Stimulated activated CD8-positive, alpha-beta memory T cell treated with anti-CD3 and anti-CD28 coated beads, Interleukin-4, amount 100 ng/mL, for 4 hours (primary cell): ENCODE measurements around the gene PRKCB.
"Not testable (repeated sequence)": the region's sequence is repeated elsewhere in the genome, so short reads cannot be mapped to it uniquely, and the experiment has no call there.

ENCODE experiments used
- DNase-seq, 2 donors: peaks; one replicate each; pipeline ENCODE4 v3.0.0-alpha.2; 2020; ENCODE audit warnings: low read depth in 2 of 2, low spot score in 1 of 2

PRKCB gene

DNA sequence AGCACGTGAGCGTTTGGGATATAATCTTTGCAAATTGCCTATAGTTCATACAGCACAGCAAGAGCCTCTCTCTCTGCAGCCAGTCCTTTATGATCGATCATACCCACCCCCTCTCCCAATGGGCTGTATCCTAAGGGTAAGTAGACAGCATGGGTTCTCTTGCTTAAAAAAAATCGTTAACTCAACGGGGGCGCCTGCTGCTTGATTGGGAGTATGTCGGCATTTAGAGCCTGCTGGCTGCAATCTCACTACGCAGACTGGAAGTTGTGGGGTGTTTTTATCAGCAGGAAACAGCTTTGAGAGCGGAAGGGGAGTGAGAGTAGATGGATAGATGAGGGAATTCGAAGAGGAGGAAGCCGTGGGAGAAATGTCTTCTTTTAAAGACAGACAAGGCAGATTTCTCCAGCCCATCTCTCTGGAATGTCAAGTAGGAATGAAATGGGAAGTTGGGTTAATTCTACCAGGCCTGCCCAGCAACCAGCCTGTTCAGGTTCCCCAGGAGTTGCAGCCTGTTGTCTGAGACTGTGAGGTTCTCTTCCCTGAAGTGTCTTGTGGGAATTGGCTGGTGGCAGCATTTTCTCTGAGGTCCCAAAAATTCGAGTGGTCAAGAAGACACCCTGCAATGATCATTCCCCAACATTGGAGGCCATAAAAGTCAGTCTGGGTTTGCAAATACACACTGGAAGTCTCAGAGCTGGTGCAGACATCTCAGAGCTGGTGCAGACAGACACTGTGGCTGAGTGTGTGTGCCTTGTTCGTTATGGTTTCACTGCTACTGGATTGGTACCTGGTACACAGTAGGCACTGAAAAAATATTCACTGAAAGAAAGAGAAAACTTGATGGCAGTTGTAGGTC lies 65.6 kb downstream of the PRKCB start:
- DNase-seq = no peak

DNA sequence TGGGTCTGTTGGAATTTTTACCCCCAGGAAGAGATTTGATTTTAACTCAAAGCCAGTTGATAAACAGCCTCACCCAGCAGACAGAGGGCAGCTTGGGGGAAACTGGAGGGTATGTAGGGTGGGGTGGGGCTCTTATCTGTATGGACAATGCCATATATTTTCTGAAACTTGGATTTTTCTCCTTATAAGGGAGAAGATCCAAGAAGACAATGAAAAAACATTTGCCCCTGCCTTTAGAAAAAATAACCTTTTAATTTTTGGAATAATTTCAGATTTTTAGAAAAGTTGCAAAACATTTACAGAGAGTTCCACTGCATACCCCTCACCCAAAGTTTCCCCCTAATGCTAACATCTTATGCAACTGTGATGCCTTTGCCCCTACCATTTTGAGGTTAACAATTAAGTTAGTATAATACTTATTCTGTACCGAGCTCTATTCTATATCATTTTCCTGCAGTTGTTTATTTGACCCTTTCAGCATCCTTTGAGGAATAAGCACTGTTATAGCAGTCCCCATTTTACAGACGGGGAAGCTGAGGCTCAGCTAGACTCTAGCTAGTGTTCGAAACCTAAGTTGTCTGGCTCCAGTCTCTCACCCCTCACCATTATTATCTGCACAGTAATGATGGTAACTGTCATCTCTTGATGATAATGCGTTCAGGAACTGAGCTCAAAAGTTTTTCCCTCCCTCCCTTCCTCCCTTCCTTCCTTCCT lies 66.4 kb downstream of the PRKCB start:
- DNase-seq = no peak

DNA sequence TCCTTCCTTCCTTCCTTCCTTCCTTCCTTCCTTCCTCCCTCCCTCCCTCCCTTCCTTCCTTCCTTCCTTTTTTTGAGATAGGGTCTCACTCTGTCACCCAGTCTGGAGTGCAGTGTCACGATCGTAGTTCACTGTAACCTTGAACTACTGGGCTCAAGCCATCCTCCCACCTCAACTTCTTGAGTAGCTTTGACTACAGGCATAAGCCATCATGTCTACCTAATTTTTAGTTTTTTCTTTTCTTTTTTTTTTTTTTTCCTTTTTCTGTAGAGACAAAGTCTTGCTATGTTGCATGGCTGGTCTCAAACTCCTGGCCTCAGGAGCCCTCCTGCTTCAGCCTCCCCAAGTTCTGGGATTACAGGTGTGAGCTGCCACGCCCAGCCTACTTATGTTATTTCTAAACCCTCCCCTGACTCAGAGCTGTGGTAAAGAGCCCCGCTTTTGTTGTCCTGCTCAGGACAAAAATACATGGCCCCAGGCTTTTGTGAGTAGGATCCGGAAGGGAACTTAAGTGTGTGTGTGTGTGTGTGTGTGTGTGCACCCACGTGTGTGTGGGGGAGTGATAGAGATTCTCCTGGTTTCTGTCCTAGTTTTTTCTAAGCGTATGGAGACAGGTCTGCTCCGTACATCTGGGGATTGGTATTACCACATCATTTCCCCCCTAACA lies 67.1 kb downstream of the PRKCB start:
- no peak for DNase-seq

DNA sequence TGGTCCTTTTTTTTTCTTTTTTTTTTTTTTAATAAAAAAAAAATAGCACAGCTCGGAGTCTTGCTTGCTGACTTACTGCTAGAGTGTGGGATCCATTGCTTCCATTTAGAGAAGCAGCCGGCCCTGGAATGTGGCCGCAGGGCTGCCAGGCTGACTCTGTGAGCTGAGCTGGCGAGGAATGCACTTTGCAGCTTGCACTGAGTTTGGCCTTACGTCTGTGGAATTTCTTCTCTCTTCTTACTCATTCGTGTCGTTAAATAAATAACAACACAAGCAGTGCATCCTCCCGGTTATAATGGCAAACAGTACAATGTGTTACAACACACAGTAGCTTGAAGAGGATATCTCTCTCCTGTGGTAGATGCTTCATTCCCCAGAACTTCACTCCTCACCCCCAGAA lies 69.2 kb downstream of the PRKCB start:
- no peak for DNase-seq

DNA sequence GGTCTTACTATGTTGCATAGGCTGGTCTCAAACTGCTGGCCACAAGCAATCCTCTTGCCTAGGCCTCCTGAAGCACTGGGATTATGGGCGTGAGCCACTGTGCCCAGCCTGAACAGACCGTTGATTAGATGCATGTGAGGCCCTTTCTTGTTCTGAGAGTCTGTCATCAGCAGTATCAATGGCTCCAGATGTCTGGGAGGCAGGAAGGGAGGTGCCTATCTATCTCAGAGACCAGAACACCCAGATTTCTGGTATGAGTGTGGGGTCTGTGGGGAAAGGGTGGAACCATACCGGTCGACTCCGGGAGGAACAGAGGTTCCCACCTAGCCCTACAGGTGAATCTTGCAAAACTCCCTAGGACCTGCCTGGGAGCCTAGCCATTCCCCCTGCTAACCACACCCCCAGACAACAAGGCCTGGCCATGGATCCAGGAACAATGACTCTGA lies 71.7 kb downstream of the PRKCB start:
- DNase-seq = no peak

DNA sequence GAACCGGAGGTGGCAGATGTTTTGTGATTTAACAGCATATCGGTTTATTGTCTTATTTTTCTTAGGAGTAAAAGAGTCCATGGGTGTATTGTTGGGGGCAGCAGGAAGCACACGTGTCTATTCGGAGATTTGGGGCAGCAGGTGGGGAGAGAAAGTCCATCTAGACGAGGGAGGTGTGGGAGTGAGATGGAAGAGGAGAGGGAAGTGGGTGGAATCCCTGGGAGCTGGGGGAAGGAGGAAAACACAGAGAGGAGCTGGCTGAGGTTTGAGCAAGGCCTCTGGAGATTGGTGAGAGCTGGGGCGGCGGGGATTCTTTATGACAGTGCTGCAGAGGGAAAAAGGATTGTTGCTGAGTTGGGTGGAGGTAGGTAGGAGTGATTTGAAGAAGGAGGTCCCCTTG lies 72.1 kb downstream of the PRKCB start:
- no peak for DNase-seq

DNA sequence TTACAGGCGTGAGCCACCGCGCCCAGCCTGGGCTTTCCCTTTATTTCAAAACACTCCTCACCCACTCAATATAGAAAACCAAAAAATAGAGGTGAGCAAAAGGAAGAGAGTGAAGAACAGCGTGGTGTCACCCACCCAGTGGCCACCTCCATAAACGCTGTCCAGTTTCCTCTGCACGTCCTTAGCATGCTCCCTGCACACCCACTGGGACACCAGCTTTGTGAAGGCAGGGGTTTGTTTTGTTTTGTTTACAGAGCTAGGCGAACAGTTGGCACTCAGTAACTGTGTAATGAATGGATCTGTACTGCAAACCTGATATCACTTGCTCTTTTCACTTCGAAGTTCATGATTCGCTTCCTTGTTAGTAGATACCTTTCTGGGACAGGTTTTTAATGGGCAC lies 73.0 kb downstream of the PRKCB start:
- no peak for DNase-seq

DNA sequence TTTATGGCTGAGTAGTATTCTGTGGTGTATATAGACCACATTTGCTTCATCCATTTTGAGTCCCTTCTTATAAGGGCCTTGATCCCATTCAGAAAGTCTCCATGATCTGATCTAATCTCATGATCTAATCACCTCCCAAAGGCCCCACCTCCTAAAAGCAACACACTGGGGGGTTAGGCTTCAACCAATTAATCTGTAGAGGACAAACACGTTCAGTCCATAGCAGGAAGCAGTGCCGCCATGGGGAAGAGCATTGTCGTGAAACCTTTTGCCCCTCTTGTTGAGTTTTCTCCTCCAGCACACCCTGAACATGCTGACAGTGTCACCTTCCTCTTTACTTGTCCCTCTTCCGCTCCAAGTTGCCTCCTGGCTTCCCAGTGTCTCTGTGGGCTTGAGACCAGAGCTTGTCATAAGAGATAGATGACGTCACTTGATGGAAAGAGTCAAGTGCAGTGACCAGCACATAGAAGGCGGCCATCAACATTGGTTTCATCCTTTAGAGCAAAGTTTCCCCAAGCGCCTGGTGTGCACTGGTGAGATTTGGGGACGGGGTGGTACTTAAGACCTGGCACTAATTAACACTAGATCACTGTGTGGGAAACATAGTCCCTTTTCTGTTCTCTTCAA lies 74.1 kb downstream of the PRKCB start:
- no peak for DNase-seq

DNA sequence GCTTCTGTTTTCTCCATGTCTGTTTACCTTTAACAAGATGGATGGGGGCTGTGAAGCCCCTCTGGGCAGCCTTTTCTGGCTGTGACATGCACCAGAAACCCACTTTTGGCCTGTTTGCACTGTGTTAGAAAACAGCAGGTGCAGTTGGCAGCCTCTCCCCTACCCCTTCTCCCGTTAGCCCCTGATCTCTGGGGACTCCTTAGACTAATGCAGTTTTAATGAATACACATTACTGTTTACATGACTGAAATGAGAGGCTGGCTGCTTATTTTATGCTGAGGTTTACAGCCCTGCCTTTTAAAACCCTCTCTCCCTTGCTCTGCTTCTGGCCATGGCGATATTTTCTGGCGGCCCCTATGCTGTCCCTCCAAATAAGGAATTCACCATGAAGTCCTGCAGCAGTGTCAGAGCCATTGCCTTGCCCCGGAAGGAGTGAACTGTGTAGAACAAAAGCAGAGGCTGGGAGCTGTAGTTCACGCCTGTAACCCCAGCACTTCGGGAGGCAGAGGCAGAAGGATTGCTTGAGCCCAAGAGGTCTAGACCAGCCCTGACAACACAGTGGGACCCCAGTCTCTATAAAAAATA lies 79.3 kb downstream of the PRKCB start:
- DNase-seq = no peak

DNA sequence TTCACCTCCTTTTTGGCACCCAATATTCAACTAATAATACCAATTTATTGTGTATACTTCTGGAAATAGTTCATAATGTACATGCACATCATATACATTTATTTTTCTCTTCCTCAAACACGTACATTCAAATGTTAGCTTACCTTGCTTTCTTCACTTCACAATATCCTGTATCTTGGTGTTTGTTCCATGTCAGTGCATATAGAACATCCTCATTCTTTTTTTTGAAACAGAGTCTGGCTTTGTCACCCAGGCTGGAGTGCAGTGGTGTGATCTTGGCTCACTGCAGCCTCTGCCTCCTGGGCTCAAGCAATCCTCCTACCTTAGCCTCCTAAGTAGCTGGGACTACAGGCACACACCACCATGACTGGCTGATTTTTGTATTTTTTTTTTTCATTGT lies 80.8 kb downstream of the PRKCB start:
- DNase-seq = not testable (repeated sequence)

DNA sequence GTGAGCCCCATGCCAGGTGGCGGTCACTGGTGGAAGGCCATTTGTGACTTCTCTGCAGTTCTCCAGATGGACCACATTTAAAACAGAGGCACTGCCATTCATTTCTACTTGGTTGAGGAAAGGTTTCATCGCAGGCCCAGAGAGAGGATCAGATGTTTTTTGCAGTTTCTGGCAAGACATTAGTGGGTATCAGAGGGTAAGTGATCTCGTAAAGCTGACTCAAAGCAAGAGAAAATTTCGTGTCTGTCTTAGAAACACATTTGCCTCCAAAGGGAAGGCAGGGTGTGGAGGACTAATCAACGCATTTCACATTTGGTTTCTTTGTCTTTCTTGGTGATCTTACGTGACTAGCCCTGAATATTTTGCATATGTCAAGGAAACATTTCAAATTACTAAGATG lies 81.8 kb downstream of the PRKCB start:
- DNase-seq = no peak

DNA sequence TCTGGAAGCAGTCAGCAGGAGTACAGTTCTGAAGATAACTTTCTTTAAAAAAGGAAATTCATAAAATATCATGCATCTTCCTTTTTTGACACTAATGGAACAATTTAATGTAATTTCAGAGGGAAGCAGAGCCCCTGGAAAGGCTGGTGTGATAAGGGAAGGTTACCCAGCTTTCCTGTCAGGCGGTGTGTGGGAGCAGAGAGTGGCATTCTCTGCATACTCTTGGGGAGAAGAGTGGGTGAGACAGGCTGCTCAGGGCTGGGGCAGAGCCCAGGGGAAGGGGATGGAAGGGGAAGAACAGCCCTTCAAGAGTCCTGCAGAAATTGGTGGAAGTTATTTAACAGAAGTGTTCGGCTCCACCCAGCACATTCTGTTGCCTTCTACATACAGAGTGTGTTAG lies 84.7 kb downstream of the PRKCB start:
- DNase-seq = no peak

DNA sequence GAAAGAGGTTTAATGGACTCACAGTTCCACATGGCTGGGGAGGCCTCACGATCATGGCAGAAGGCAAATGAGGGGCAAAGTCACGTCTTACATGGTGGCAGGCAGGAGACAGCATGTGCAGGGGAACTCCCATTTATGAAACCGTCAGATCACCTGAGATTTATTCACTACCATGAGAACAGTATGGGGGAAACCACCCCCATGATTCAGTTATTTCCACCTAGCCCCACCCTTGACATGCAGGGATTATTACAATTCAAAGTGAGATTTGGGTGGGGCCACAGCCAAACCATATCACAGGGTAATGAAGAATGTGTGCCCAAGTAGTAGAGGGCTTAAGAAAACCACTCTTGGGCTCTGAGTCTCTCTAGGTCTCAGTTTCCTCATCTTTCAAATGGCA lies 85.1 kb downstream of the PRKCB start:
- no peak for DNase-seq

DNA sequence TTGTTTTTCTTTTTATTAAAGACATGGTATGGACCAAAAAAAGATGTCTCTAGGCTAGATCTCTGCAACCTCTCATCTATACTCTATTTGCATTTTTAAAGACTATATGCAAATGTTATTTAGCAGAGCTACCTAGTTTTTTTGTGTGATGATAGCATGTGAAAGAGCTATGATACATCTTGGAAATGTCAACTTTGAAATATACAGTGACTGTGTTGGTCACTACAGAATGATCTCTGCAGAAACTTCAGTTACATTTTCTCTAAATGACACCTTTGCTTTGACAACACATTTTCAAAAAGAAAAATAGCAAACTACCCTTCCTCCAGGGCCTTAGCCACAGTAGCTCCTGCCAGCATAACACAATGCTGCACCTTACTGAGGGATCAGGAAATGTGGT lies 86.6 kb downstream of the PRKCB start:
- DNase-seq = no peak

DNA sequence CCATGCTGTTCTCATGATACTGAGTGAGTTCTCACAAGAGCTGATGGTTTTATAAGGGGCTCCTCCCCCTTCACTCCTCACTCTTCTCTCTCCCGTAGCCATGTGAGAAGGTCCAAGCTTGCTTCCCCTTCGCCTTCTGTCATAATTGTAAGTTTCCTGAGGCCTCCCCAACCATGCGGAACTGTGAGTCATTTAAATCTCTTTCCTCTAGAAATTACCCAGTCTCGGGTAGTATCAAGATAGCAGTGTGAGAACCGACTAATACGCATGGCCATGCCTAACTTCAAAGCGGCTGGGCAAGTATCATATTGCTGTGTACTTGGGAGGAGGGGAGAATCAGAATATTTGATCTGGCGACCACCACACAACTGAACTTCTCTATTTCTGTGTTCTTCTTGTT lies 88.3 kb downstream of the PRKCB start:
- DNase-seq = no peak

DNA sequence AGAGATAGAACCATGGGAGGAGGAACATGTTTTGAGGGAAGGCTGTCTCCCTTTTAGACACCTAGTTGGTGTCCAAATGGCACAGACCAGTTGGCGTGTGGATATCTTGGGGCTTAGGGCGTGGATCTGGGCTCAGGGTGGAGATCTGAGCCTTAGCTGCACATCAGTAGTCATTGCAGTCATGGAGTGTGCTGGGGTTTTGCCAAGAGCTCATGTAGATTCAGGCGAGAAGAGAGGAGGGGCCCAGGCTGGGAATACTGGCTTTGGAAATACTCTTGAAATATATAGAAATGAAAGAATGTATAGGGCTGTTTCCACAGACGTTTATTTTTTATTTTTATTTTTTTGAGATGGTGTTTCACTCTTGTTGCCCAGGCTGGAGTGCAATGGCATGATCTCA lies 92.0 kb downstream of the PRKCB start:
- DNase-seq = no peak

DNA sequence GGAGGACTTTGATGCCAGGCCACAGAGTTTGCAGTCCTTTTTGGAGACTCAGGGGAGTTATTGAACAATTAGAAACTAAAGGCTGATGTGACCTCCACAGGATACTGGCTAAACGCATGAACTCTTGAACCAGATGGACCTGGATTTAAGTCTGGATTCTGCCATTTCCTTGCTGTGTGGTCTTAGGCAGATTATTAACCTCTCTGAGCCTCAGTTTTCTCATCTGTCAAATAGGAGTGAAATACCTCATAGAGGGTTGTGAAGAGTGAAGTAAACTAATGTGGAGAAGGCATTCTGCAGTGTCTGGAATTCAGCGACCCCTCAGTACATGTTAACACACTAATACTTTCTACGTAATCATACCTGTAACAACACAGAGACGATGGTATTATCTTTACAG lies 93.5 kb downstream of the PRKCB start:
- DNase-seq = no peak

DNA sequence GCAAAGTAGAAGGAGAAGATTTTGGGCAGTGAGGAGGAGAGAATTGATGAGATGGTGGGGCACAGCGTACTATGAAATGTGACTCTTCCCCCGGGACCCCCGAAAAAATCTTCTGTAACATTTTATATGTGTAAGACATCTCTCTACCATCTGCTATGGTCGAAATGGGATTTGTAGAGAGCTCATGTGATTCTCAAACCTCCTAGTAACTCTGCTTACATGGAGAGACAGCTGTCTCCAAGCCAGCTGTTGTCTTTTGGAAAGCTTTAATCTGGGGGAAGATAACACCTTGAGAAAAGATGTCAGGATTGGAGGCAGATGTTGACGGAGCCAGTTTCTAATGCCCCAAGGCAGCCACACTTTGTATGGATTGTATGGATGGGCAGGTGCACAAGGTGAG lies 94.1 kb downstream of the PRKCB start:
- DNase-seq = no peak

DNA sequence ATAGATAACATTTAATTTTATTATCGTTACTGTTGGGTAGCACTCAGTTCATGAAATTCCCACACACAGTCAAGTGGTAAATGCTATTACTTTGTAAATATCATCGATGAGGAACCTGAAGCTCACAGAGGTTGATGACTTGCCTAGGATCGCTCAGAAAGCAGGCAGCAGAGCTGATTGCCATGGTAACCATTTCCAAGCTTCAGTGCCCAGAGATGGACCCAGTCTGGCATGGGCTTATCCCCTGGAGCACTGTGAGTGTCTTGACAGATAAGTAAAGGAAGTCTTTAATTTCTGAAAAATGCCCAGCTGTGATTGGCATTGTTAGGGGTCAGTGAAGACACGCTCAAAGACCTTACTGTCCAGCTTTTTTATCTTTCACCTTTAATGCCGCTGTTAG lies 95.0 kb downstream of the PRKCB start:
- no peak for DNase-seq

DNA sequence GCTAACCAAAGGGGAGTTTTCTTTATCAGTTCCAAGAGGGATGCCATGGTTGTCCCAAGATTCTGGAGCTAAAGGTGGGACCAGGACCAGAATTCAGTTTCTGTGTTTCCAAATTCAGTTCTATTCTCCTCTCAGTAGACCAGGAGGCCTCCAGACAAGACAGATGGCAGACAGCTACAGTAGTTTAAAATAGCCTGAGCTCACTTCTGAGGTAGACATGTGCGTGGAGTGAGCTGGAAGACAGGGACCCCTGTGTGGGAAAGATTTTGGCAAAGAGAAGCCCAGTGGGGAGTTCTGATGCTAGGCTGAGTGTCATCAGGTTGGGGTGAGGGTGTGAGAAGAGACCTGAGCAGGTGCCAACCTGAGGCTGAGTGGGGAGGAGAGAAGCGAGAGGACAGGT lies 95.4 kb downstream of the PRKCB start:
- DNase-seq = no peak

DNA sequence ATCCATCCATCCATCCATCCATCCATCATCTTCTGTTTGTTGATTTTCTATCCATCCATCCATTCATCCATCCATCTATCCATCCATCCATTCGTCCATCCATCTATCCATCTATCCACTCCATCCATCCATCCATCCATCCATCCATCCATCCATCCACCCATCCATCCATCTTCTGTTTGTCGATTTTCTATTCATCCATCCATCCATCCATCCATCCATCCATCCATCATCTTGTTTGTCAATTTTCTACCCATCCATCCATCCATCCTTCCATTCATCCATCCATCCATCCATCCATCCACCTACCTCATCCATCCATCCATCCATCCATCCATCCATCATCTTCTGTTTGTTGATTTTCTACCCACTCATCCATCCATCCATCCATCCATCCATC lies 97.9 kb downstream of the PRKCB start:
- not testable (repeated sequence) for DNase-seq
